ENCODE measurements around the gene PLPPR4. TPM values are rescaled to one million over a fixed set of nuclear protein-coding genes. Genes with fewer than 3 reads are reported as not detected.

PLPPR4 gene
- total and polyA plus RNA-seq, 2 donors (not counting 1 experiment from before 2014, with no cell fraction given), result not detected

GRCh38 chr1:99239690-99240089 lies 24.6 kb upstream of the PLPPR4 start:
- ChIA-PET POLR2A (no interaction called here), CTCF (no interaction called here)
- no peak for TF ChIP-seq EZH2 (IDR thresholded peaks at IDR 0.05; ENCODE audit: borderline replicate concordance, insufficient read depth, low read depth, low read length, poor library complexity, severe bottlenecking)
- no peak for TF ChIP-seq CTCF (IDR thresholded peaks at IDR 0.05)
- H3K4me3 ChIP-seq (ENCODE audit: control extremely low read depth in 1 of 5, extremely low read depth in 1 of 5, insufficient read depth in 1 of 5, low read depth in 2 of 5, low read length in 4 of 5), result no peak overlapping the region
- no peak for ATAC-seq (ENCODE audit: low read depth)
- intact Hi-C loops (cut with micrococcal nuclease), result no loop called here
- H3K27me3 ChIP-seq (replicated peaks in 1 of 4; ENCODE audit: control extremely low read depth in 1 of 4, control insufficient read depth in 3 of 4, insufficient read depth in 4 of 4, low read length in 3 of 4), result no peaks in the 10 kb centered on the region
- WGBS (ENCODE audit: insufficient coverage), result 83% methylated on average over 3 of the region's 6 CpGs
- Mint-ChIP-seq H3K27me3 (no peaks in the 10 kb centered on the region), H3K9me3 (ENCODE audit: insufficient read depth) (no peaks in the 10 kb centered on the region), H3K4me3 (no peak overlapping the region), H3K4me1 (no peaks in the 10 kb centered on the region), H3K27ac (no peak overlapping the region)
- no peaks in the 10 kb centered on the region for H3K79me2 ChIP-seq (ENCODE audit: control insufficient read depth, insufficient read depth, low read length)
- H3K9me3 ChIP-seq (ENCODE audit: control extremely low read depth in 1 of 3, control insufficient read depth in 2 of 3, insufficient read depth in 1 of 3, low read length in 2 of 3), result no peaks in the 10 kb centered on the region
- no peak overlapping the region for H2AFZ ChIP-seq (ENCODE audit: insufficient read depth, low read depth, low read length, poor library complexity, severe bottlenecking)
- H3K9ac ChIP-seq (ENCODE audit: low read length), result no peak overlapping the region
- H3K4me2 ChIP-seq (replicated peaks; ENCODE audit: low read depth, low read length, poor library complexity, severe bottlenecking), result no peak overlapping the region
- H4K20me1 ChIP-seq (ENCODE audit: control insufficient read depth, insufficient read depth, low read length, poor library complexity, severe bottlenecking), result no peaks in the 10 kb centered on the region
- H3K36me3 ChIP-seq (replicated peaks in 1 of 2; ENCODE audit: control extremely low read depth in 1 of 2, control insufficient read depth in 1 of 2, extremely low read depth in 1 of 2, insufficient read depth in 2 of 2, low read length in 1 of 2), result no peaks in the 10 kb centered on the region
- no peak overlapping the region for H3K27ac ChIP-seq (ENCODE audit: low read length in 2 of 2)
- H3K4me1 ChIP-seq (ENCODE audit: control insufficient read depth in 2 of 2, insufficient read depth in 2 of 2, low read length in 2 of 2), result no peaks in the 10 kb centered on the region
- DNase-seq, result no peak

- Histone ChIP-seq H3K79me2 (ENCODE audit: control insufficient read depth, insufficient read depth, low read length) (no peaks in the 10 kb centered on the region), H3K9me3 (ENCODE audit: control extremely low read depth in 1 of 3, control insufficient read depth in 2 of 3, insufficient read depth in 1 of 3, low read length in 2 of 3) (peaks cover 0 to under 1% (median 0%) of the 10 kb centered on the region in 3 donors), H3K27me3 (replicated peaks in 1 of 4; ENCODE audit: control extremely low read depth in 1 of 4, control insufficient read depth in 3 of 4, insufficient read depth in 4 of 4, low read length in 3 of 4) (no peaks in the 10 kb centered on the region), H3K36me3 (replicated peaks in 1 of 2; ENCODE audit: control extremely low read depth in 1 of 2, control insufficient read depth in 1 of 2, extremely low read depth in 1 of 2, insufficient read depth in 2 of 2, low read length in 1 of 2) (no peaks in the 10 kb centered on the region), H3K27ac (ENCODE audit: low read length in 2 of 2) (no peak overlapping the region), H3K4me3 (ENCODE audit: control extremely low read depth in 1 of 5, extremely low read depth in 1 of 5, insufficient read depth in 1 of 5, low read depth in 2 of 5, low read length in 4 of 5) (no peak overlapping the region), H4K20me1 (ENCODE audit: control insufficient read depth, insufficient read depth, low read length, poor library complexity, severe bottlenecking) (no peaks in the 10 kb centered on the region), H3K4me2 (replicated peaks; ENCODE audit: low read depth, low read length, poor library complexity, severe bottlenecking) (no peak overlapping the region), H2AFZ (ENCODE audit: insufficient read depth, low read depth, low read length, poor library complexity, severe bottlenecking) (no peak overlapping the region), H3K9ac (ENCODE audit: low read length) (no peak overlapping the region), H3K4me1 (ENCODE audit: control insufficient read depth in 2 of 2, insufficient read depth in 2 of 2, low read length in 2 of 2) (no peaks in the 10 kb centered on the region)
- Mint-ChIP-seq H3K4me3 (no peak overlapping the region), H3K27me3 (no peaks in the 10 kb centered on the region), H3K27ac (no peak overlapping the region), H3K9me3 (ENCODE audit: insufficient read depth) (no peaks in the 10 kb centered on the region), H3K4me1 (no peaks in the 10 kb centered on the region)
- no peak for TF ChIP-seq EZH2 (IDR thresholded peaks at IDR 0.05; ENCODE audit: borderline replicate concordance, insufficient read depth, low read depth, low read length, poor library complexity, severe bottlenecking)
- no peak for TF ChIP-seq CTCF (IDR thresholded peaks at IDR 0.05)
- intact Hi-C loops (cut with micrococcal nuclease), result no loop called here
- ChIA-PET CTCF (no interaction called here), POLR2A (no interaction called here)
- WGBS (ENCODE audit: insufficient coverage), result no CpG with 5 or more reads among the region's 2 CpGs
- DNase-seq, result no peak
- ATAC-seq (ENCODE audit: low read depth), result no peak
These were observed 23.7 kb upstream of the PLPPR4 start for GRCh38 chr1:99240621-99241020.

Measured in B cell (primary cell).